Measurements from ENCODE around the gene POLD4.
A peak's percentile ranks its signal among the peaks of the same experiment; 100 is the strongest.
"Not testable (repeated sequence)": the region's sequence is repeated elsewhere in the genome, so short reads cannot be mapped to it uniquely, and the experiment has no call there.

The POLD4 gene

DNA sequence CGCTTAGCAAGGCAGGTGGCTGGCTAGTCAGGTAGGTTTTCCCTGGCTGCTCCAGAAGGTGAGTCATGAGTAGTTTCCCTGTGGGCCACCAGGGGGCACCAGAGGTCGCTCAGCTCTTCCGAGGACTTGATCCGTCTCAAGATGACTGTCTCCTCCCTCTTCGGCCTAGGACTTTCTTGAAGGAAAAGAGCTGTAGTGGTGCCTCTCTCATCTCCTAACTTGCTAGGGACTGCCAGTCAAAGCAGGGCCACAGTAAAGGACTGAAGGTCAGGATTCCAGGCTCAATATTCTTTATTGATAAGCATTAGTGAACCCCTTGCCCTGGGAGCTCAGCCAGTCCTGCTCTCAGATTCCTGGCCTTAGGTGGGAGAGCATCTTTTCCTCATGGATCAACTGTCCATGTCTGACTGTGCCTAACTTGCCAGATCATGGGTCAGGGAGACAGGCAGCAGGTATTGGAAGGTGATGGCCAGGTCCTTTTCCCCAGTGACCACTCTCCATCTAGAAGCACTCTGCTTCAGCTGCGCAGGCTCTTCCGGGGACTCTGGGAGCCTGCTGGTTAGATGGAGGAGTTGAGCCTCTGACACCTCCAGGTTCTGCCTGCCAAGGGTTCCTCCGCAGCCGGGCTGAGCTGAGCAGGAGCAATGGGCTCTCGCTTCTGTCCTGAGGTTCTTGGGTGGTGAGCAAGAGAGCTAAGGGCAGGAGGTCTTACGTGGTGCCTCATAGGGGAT lies 1.9 kb downstream of the POLD4 start:
- peak; percentile 87 for DNase-seq

DNA sequence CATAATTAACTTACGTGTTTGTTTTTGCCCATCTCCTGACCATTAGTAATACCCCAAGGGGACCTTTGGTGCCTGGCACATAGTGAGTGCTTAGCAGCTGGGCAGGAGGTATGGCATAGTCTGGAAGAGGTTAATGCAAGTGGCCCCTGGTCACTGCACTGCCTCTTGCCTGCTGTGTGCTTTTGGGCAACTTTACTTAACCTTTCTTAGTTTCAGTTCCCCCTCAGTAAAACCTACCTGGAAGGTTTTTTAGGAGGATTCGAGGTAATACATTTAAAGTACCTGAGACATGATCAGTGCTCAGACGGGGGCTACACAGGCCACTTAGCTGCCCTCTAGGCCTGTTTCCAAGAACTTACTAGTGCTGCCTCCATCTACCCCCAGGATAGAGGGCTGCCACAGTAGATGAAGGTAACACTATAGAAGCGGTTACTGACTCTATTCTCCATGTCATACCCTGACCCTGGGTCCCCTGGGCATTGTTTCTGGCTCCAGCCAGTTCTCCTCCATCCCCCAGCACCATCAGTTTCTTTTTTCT lies 3.3 kb downstream of the POLD4 start:
- no peak for DNase-seq

DNA sequence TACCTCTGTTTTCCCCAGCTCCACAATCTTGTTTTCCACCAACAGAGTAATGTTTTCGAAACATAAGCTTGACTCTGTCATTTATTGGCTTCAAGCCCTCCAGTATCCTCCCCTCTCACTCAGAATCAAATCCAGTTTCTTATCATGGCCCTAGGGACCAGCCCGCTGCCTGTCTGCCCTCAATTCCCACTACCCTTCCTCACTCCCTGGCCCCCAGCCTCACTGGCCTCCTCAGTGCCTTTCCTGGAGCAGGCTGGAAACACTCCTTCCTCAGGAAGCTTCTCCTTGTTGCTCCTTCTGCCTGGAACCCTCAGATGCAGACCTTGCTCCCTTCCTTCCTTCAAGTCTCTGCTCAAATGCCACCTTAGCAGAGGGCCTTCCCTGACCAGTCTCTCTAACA lies 3.9 kb downstream of the POLD4 start:
- no peak for DNase-seq

DNA sequence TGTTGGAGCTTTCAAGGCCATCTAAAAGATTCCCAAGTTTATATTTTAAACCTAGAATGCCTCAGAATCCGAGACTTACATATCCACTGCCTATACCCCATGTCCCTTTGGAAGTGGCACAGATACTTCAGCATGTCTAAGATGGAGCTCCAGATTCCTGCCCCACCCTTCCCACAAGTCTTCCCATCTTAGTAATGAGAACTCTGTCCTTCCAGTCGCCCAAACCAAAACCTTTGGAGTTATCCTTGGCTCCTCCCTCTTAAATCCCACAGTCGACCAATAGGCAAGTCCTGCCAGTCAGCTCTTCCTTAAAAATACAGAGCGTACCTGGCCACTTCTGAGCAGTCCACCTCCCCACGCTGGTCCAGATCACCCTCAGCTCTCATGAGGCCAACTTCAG lies 4.3 kb downstream of the POLD4 start:
- DNase-seq: no peak

DNA sequence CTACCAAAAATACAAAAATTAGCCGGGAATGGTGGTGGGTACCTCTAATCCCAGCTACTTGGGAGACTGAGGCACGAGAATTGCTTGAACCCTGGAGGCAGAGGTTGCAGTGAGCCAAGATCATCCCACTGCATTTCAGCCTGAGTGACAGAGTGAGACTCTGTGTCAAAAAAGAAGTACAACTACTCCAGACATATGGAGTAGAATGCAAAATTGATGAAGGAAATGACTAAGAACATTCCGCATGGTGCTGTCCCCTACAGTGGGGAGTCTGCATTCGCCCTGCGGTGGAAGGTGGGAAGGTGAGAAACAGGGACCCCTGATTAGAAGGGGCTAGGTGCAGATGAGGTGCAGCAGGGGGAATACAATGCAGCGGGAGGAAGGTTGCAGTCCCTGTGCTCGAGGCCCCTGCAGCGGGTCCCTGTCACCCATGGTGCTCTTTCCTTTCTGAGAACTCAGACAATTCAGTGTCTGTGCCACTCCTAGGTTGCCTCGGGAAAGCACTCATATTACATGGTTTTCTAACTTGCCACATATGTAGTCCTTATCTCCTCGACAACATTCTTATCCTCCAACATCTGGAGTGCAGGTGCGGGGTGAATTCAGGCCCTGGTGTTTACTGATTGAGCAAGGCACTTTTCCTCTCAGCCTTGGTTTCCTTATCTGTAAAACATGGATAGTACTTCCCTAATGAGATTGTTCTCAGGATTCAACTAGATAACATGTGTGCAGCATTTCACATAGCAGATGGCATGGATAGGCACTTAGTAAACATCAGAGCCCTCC lies 5.2 kb downstream of the POLD4 start:
- DNase-seq: no peak

DNA sequence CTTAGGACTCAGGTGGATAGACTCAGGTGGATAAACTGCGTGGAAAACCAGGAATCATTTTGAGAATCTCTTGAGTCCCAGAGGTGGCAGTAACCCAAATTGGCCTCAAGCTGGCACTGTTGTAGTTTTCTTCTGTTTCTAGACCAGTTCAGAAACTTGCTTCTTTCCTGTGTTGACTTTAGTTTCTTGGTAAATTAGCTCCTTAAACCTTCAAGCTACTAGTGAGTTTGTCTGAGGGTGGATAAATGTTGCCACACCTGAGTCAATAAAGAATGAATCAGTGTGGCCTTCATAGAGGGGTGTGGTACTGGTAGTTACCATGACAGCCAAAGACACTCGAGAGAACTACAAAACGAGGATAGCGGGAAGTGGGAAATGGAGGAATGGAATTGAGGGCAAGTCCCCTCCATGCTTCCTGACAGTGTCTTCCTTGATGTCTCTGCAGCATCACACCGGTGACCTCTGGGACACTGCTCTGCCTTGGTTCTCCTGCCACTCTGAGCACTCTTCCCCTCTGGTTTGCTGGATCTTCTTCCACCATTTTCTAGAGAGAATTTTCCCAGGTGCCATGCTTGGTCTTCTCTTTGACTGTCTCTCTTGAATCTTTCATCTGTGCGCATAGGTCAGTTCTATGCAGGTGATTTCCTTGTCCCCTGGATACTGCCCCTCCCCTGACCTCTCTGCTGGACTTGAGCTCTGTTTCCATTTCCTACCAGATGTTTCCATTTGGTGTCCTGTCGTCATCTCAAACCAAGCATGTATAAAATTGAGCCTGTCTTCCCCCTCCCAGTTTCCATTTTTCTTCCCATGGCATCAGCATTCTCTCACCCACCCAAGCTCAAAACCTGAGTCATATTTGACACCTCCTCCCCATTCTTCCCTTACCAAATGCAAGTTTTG lies 7.2 kb downstream of the POLD4 start:
- peak; percentile 59 for DNase-seq

DNA sequence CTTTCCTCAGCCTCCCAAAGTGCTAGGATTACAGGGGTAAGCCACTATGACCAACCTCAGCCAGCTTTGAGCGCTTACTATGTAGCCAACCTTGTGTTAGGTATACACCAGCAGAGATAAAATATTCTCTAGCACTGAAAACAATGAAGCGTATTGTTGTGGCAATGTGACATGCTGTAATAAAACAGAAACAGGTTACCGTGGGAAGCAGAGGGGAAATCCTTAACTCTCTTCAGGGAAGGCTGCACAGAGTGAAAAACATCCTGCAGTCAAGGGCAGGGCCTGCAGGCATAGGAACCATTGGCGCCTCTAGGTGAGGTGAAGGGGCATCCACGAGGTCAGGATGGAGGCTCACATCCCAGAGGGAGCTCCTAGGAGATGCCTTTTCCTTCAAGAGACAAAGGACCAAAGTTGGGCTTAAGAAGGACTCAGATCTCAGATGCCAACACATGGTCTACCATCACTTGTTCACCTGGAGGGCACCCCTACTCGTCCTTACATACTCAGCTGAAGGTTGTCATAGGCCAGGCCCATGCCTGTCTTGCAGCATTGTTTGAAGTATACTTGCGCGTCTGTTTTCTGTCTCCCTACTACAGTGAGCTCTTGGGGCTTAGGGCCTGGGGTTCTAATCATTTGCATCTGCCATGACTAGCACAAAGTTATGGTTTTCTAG lies 8.0 kb downstream of the POLD4 start:
- DNase-seq: no peak

DNA sequence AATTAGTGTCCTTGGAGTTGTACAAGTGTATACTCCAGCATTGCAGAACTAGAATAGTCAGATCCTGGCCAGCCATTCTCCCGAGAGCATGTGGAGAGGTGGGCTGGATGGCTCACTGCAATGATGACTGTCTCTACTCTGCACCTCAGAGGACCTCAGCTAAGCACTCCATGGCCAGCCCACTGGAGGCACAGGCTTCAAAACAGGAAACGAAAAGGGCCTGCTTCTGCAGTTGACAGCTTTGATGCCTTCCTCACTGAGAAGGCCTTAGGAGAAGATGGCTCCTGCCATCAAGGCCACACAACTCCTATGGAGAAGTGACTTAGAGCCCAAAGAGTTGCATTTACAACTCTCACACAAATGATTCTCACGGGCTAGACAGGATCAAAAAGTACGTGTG lies 9.1 kb downstream of the POLD4 start:
- DNase-seq: peak; percentile 28

DNA sequence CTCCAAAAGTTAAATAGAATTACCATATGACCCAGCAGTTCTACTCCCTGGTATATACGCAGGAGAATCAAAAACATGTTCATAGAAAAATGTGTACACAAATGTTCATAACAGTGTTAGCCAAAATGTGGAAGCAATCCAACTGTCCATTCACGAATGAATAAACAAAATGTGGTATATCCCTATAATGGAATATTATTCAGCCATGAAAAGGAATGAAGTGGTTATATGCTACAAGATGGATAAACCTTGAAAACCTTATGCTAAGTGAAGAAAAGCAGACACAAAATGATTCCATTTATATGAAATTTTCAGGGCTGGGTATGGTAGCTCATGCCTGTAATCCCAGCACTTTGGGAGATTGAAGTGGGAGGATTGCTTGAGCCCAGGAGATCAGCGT lies 16.1 kb downstream of the POLD4 start:
- no peak for DNase-seq

DNA sequence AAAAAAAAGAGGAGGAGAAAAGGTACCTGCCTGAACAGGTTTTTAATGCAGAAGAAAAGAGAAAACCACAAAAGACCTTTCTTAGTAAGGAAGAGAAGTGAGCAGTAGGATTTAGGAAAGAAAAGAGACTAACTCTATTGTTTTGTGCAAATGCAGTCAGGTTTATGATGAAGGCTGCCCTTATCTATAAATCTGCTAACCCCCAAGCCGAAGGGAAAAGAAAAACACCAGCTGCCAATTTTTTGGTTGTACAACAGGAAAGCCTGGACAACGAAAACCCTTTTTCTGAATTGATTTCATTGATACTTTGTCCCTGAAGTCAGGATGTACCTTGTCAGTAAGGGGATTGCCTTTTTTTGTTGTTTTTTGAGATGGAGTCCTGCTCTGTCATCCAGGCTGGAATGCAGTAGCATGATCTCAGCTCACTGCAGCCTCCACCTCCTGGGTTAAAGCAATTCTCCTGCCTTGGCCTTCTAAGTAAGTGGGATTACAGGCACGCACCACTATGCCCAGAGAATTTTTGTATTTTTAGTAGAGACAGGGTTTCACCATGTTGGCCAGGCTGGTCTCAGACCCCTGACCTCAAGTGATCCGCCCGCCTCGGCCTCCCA lies 21.2 kb downstream of the POLD4 start:
- DNase-seq: no peak

DNA sequence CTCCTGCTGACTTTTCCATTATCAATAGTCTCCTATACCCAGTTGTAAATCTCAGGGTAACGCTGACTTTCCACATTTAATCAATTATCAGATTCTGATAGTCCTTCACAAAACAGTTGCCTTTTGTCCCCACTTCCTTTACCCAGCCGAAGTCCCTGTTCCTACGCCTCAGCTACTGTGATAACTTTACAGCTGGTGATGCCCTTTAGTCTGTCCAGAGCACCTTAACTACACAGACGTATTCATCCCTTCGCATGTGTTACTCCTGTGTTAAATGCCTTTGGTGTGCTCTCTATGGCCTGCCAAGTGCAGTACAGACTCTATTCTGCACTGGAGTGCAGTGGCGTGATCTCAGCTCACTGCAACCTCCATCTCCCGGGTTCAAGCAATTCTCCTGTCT lies 29.8 kb downstream of the POLD4 start:
- DNase-seq: no peak

DNA sequence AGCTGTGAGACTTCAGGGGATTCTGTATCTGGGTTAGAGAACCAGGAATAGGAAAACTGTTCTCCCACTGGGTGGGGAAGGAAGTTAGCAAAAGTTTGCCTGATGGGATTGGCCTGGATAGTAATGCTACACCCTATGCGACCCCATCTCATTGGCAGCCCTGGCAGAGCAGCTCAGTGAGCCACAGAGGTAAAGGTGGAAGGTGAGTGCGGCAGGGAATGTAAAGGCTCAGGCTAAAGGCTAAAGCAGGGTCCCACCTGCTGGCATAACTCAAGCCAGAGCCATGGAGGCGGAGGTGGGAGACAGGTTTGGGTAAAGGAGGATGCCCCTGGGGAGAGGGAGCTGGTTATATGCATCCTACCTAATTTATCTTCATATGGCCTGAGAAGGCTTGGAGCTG lies 31.3 kb downstream of the POLD4 start:
- DNase-seq: no peak

DNA sequence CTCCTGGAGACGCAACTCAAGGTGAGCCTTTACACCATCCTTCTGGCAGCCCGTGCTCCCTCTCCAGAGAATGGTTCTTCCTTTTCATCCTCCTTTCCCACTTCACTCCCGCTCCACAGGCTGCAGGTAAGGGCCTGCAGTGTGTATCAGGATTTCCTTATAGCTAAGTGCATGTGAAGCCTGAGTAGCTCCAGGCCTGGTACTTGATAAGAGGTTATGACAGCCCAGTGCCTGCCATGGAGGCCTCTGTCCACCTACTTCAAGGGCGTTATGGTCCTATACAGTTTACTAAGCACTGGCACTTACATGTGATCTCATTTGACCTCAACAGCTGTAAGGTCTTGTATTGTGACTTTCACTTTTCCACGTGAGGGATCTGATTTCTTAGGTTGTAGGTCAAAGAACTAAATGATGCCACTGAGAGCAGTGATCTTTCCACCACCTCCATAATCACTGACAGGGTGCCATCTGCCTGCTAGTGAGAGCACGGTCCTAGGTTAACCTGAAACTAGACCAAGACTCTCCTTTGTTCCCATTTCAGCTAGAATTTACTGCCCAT lies 32.0 kb downstream of the POLD4 start:
- no peak for DNase-seq

DNA sequence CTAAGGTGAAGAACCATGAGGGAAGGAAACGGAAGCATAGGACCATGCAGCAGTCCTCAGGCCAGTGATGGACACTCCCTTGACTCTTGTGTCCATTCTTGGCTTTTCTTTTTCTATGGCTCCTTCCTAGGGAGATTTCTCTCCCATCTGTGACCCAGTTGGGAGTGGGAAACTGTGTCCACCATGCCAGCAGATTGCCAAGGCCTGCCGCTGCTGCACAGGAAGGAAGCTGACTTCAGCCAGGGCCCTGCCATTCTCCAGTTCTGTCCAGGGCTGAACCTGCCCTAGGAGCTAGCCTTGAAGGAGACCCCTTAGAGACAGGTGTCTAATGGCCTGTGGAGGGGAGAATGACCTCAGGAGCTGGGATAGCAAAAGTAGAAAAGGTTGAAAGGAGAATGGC lies 32.7 kb downstream of the POLD4 start:
- DNase-seq: no peak

DNA sequence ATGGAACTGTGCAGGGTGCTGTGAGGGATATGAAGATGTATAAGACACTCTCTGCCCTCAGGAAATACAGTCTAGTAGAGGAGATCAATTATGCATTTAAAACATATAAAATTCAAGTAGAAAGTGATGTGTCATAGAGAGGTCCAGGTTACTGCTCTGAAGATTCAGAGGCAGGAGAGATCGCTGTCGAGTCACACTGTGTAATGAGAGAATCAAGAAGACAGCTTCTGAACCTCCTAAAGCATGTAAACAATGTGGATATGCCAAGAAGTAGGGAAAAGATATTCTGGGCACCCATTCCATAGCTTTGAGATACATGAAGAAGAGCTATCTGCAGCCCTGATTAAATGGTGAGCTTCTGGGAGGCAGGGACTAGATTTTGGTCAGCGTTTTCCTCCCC lies 33.3 kb downstream of the POLD4 start:
- DNase-seq: no peak

DNA sequence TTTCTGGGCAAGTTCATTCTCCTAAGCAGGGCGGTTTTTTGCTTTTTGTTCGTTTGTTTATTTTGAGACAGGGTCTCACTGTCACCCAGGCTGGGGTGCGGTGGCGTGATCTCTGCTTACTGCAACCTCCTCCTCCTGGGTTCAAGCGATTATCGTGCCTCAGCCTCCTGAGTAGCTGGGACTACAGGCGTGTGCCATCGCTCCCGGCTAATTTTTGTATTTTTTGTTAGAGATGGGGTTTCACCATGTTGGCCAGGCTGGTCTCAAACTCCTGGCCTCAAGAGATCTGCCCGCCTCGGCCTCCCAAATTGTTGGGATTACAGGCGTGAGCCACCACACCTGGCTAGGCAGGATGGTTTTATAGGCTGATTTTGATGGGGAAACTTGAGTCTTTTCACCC lies 34.5 kb downstream of the POLD4 start:
- DNase-seq: not testable (repeated sequence)

DNA sequence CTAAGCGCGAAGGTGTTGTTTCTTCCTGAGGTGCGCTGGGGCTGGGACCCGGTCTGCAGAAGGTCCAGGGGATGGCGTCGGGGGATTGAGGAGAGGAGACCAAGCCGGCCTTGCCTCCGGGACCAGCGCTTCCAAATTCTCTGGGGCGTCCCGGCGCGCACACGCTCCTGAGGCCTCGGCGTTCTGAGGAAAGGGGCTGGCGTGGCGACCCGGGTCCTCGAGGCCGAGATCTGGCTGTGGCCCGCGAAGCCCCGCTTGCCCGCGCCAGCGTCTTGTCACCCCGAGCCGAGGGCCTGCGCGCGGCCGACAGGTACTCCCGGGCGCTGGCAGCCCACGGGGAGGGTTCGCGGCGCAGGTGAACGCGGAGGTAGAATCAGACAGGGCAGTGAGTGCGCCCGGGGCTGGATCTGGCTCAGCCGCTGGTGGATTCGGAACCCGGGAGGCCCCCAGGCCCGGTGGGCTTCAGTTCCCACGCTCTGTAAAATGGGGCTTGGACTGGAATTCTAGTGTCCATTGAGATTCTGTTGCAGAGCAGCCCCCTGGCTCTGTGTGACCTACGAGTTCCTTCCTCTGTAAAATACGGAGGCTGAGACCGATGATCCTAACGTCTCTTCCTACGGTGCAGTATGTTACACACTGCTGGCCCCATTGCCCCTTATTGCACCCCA lies 35.3 kb downstream of the POLD4 start:
- no peak for DNase-seq

DNA sequence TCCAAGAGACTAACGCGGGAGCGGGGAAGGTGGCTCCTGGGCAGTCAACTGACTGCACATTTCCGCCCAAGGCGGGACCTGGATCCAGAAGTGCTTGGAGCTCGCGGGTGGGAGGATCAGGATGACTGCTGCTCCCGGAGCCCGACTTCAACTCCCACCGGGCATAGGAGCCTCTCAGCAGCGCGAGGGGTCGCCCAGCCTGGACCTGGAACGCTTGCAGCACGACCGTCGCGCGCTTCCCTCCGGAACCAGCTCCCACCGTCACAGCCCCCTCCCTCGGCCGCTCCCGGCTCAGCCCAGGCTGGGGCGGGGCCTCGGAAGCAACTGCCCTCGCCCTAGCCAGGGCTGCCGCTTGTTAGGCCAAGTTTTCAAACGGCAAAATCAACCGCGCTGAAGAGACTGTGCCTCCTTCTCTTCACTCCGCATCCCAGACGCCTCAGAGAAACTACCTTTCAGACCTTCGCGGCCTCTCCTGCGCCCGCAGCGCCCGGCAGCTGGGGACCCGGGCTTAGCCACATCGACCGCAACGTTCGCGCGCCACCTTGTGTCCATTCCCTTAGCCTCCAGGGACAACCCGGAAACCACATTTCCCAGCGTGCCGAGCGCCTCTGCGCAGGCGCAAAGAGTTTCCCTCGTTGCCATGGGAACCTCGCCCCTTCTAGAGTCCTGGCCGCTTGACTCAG lies 36.0 kb downstream of the POLD4 start:
- DNase-seq: peak; percentile 99

DNA sequence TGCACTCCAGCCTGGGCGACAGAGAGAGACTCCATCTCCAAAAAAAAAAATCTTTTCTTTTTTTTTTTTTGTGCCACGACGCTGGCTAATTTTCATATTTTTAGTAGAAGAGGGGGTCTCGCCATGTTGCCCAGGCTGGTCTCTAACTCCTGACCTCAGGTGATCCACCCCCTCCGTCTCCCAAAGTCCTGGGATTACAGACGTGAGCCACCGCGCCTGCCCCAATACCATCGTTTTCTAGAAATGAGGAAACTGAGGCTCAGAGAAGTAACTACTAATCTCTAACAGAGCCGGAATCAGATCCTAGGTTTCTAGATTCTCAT lies 36.5 kb downstream of the POLD4 start:
- DNase-seq: no peak

DNA sequence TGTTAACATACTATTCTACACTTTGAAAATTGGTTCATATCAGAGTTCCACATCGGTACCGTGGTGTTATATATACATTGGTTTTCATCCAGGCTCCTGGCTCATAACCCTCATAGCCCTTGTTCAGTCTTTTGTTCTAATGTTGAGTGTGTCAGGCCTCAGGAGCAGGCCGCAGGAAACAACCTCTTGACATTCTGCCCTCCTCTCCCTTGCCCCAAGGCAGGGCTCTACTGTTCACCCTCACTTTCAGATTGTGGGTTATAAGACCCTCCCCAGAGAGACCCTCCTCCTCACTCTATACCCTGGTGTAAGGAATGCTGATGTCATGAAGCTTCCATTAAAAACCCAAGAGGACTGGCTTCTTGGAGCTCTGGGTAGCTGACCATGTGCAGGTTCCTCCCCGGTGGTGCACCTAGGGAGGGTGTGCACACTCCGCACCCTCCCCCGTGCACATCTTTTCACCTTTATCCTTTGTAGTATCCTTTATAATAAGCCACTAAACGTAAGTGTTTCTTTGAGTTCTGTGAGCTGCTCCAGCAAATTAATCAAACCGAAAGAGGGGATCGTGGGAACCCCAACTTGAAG lies 37.9 kb downstream of the POLD4 start:
- DNase-seq: no peak

DNA sequence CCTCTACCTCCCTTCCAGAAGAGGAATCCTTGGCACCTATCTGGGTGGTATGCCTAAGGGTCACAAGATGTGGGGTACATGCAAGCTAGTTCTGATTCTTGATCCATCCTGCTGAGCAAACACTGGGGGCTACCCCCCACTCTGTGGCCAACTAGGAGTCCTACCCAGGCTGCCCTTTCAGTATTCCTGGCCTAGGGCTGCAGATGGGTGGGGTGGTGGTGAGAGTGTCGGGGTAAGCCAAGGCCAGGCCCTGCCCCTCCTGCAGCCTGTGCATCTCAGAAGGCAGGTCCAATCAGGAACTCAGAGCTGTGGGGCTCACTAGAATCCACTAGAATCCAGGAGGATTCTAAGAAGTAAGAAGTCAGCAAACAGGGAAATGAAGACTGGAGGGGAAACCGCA lies 39.1 kb downstream of the POLD4 start:
- no peak for DNase-seq

Data from suppressor macrophage treated with lipopolysaccharide for 4 hours (primary cell).